HCT116 (cell line): Measurements from ENCODE around the gene SYNJ1. TPM values are rescaled to one million over a fixed set of nuclear protein-coding genes. Genes with fewer than 3 reads are reported as not detected.

Experiments
- ATAC-seq: fragments of 200-7000 bp; cut with Tn5 transposase; 2 replicates; pipeline ENCODE4 v1.9.1; 2020; ENCODE audit warnings: mild to moderate bottlenecking, moderate library complexity
- BruUV-seq: library from RNA; stranded (reverse); fragments of 400-500 nt; replicated peaks from 2 replicates; lab custom pipeline; 2021; lab: Mats Ljungman, UMichigan
- CTCF ChIA-PET: fragments of 300-600 bp; sonication (Branson Sonifier 250); formaldehyde crosslinking; loops from one replicate; lab custom pipeline; 2021; ENCODE audit warnings: antibody characterized with exemption; lab: Charles Lee
- POLR2A ChIA-PET: fragments of 300-600, 350-600 bp; sonication (Branson Sonifier 250); formaldehyde crosslinking; loops from one replicate; lab custom pipeline; 2021; ENCODE audit warnings: antibody characterized with exemption; lab: Charles Lee
- RAD21 ChIA-PET, 2 experiments: fragments of 300-600 bp; sonication (Branson Sonifier 250); formaldehyde crosslinking; loops; one replicate each; lab custom pipeline; 2023; ENCODE audit warnings: low total read pairs in 2 of 2; ENCODE audit not compliant: uncharacterized antibody in 2 of 2, unreplicated experiment in 2 of 2, low non-redundant PET in 1 of 2; lab: Charles Lee
- DNase-seq: peaks from one replicate; pipeline ENCODE4 v3.0.0-alpha.2; 2010; ENCODE audit warnings: low read depth, low spot score
- H2AFZ ChIP-seq: fragments of 200-600 bp; shearing (Covaris generic), sonication (generic); 2 replicates; pipeline ENCODE4 v1.6.1; 2017; ENCODE audit warnings: low read depth, mixed run types, mixed read lengths, antibody characterized with exemption, low read length; ENCODE audit not compliant: poor library complexity, severe bottlenecking
- H3K27ac ChIP-seq: 2 replicates; pipeline ENCODE4 v1.5.1; 2012; ENCODE audit warnings: low read depth, low read length
- H3K27me3 ChIP-seq: fragments of 200-600 bp; sonication (generic); 2 replicates; pipeline ENCODE4 v1.6.1; 2016; ENCODE audit warnings: mixed run types, low read length, mixed read lengths; ENCODE audit not compliant: insufficient read depth
- H3K36me3 ChIP-seq, 2 experiments: fragments of 200-500 bp in 1 of 2; fragments of 200-600 bp in 1 of 2; sonication (Bioruptor generic) in 1 of 2; sonication (generic) in 1 of 2; 2 replicates each; pipeline versions ENCODE4 v1.5.1 to v1.6.1; 2014 to 2016; ENCODE audit warnings: low read length in 2 of 2, inconsistent platforms in 1 of 2, mixed read lengths in 1 of 2, mixed run types in 1 of 2; ENCODE audit not compliant: insufficient read depth in 2 of 2, control insufficient read depth in 1 of 2
- H3K4me1 ChIP-seq, 2 experiments: fragments of 200-600 bp in 1 of 2; sonication (generic) in 1 of 2; 2 replicates each; pipeline versions ENCODE4 v1.5.1 to v1.6.1; 2012 to 2017; ENCODE audit warnings: low read length in 2 of 2, inconsistent platforms in 1 of 2, mild to moderate bottlenecking in 1 of 2, mixed read lengths in 1 of 2, mixed run types in 1 of 2, moderate library complexity in 1 of 2; ENCODE audit not compliant: insufficient read depth in 2 of 2, control insufficient read depth in 1 of 2
- H3K4me2 ChIP-seq: fragments of 200-600 bp; sonication (generic); 2 replicates; pipeline ENCODE4 v1.6.1; 2017; ENCODE audit warnings: mixed run types, low read length, mixed read lengths
- H3K4me3 ChIP-seq, 2 experiments: fragments of 200-600 bp in 1 of 2; sonication (generic) in 1 of 2; replicated peaks in 1 of 2; 2 replicates each; pipeline ENCODE4 v1.5.1; 2011 to 2016; ENCODE audit warnings: low read length in 2 of 2, control low read depth in 1 of 2, low read depth in 1 of 2, mild to moderate bottlenecking in 1 of 2, mixed read lengths in 1 of 2, mixed run types in 1 of 2
- H3K79me2 ChIP-seq: fragments of 200-600 bp; sonication (generic); 2 replicates; pipeline ENCODE4 v1.6.1; 2017; ENCODE audit warnings: mild to moderate bottlenecking, mixed run types, low read length, moderate library complexity, mixed read lengths; ENCODE audit not compliant: insufficient read depth
- H3K9ac ChIP-seq: fragments of 200-600 bp; sonication (generic); 2 replicates; pipeline ENCODE4 v1.6.1; 2016; ENCODE audit warnings: low read length, mixed read lengths
- H3K9me2 ChIP-seq: fragments of 200-600 bp; sonication (generic), shearing (Covaris generic); 2 replicates; pipeline ENCODE4 v1.6.1; 2017; ENCODE audit warnings: mixed run types, mild to moderate bottlenecking, moderate library complexity; ENCODE audit not compliant: insufficient read depth
- H3K9me3 ChIP-seq, 2 experiments: fragments of 200-500 bp in 1 of 2; fragments of 200-600 bp in 1 of 2; sonication (Bioruptor generic) in 1 of 2; sonication (generic) in 1 of 2; 2 replicates each; pipeline ENCODE4 v1.6.1; 2014 to 2017; ENCODE audit warnings: low read length in 2 of 2, mixed read lengths in 2 of 2, inconsistent platforms in 1 of 2, low read depth in 1 of 2, mild to moderate bottlenecking in 1 of 2, mixed run types in 1 of 2, moderate library complexity in 1 of 2; ENCODE audit not compliant: control insufficient read depth in 1 of 2, insufficient read depth in 1 of 2
- H4K20me1 ChIP-seq: fragments of 200-600 bp; sonication (generic), shearing (Covaris generic); 2 replicates; pipeline ENCODE4 v1.6.1; 2017; ENCODE audit warnings: mixed run types, mild to moderate bottlenecking, moderate library complexity; ENCODE audit not compliant: insufficient read depth
- CEBPB ChIP-seq: IDR thresholded peaks from 2 replicates; pipeline ENCODE4 v1.6.1; 2012; ENCODE audit warnings: low read depth
- ELF1 ChIP-seq: IDR thresholded peaks from 2 replicates; pipeline ENCODE4 v1.6.1; 2012; ENCODE audit warnings: low read depth, borderline replicate concordance
- EZH2 ChIP-seq: fragments of 200-600 bp; sonication (generic); IDR thresholded peaks from 2 replicates; pipeline ENCODE4 v1.6.1; 2017; ENCODE audit warnings: antibody characterized with exemption, mixed run types
- POLR2A ChIP-seq: IDR thresholded peaks from 2 replicates; pipeline ENCODE4 v1.7.0; 2011; ENCODE audit warnings: borderline replicate concordance; ENCODE audit not compliant: insufficient read depth, insufficient read length; ENCODE audit errors: extremely low read depth
- RAD21 ChIP-seq: IDR thresholded peaks from 2 replicates; pipeline ENCODE4 v1.6.1; 2012; ENCODE audit warnings: low read depth, mild to moderate bottlenecking
- SP1 ChIP-seq: IDR thresholded peaks from 2 replicates; pipeline ENCODE4 v1.6.1; 2012; ENCODE audit warnings: low read depth
- intact Hi-C: fragments of 100-400 bp; cut with micrococcal nuclease; formaldehyde crosslinking; loops from 2 replicates; pipeline ENCODE4 v1.10.0; 2022
- total RNA-seq: library from RNA; stranded (reverse); gene quantifications from one replicate; pipeline ENCODE4 v1.2.1, GENCODE V29; 2021; ENCODE audit not compliant: unreplicated experiment
- TF ChIP-seq, protein P1 (sequence below), 3 experiments: fragments of 200-600 bp in 1 of 3; sonication (generic) in 1 of 3; IDR thresholded peaks in 2 of 3; conservative IDR thresholded peaks in 1 of 3; 2 replicates each; pipeline ENCODE4 v1.5.1; 2012 to 2017; ENCODE audit warnings: low read depth in 2 of 3, low read length in 2 of 3, antibody characterized with exemption in 1 of 3, borderline replicate concordance in 1 of 3, control low read depth in 1 of 3, mild to moderate bottlenecking in 1 of 3, mixed read lengths in 1 of 3, mixed run types in 1 of 3, moderate library complexity in 1 of 3; ENCODE audit not compliant: insufficient read depth in 1 of 3
- TF ChIP-seq, protein P2 (sequence below): IDR thresholded peaks from 2 replicates; pipeline ENCODE4 v1.6.1; 2012
- TF ChIP-seq, protein P3 (sequence below): IDR thresholded peaks from 2 replicates; pipeline ENCODE4 v1.6.1; 2012; ENCODE audit warnings: low read depth
- TF ChIP-seq, protein P4 (sequence below): IDR thresholded peaks from 2 replicates; pipeline ENCODE4 v1.6.1; 2011; ENCODE audit warnings: mild to moderate bottlenecking, low read length, moderate library complexity; ENCODE audit not compliant: insufficient replicate concordance; ENCODE audit errors: extremely low read depth

Gene SYNJ1
- total RNA-seq, 1 experiment from 2014 or later: 7.2 TPM

DNA sequence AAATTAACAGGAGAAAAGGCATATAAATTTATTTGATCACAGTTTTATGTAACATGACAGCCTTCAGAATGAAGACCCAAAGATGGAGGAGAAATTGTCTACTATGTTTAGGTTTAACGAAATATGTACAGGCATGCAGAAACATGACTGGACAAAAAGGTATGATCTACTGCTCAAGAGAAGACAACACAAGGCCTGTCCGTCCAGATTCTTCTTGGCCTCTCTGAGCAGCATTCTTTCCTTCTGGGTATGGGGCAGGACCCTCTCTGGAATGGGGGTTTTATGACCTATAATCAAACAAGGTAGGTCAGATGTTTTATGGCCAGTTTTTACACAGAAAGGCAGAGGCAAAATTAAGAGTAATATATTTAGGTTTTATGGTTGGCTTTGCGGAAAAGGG is 13.5 kb upstream of the SYNJ1 start:
- TF ChIP-seq SP1 (no peak), POLR2A (no peak), CEBPB (no peak), ELF1 (no peak), EZH2 (no peak), RAD21 (no peak)
- TF ChIP-seq, protein P1, sequence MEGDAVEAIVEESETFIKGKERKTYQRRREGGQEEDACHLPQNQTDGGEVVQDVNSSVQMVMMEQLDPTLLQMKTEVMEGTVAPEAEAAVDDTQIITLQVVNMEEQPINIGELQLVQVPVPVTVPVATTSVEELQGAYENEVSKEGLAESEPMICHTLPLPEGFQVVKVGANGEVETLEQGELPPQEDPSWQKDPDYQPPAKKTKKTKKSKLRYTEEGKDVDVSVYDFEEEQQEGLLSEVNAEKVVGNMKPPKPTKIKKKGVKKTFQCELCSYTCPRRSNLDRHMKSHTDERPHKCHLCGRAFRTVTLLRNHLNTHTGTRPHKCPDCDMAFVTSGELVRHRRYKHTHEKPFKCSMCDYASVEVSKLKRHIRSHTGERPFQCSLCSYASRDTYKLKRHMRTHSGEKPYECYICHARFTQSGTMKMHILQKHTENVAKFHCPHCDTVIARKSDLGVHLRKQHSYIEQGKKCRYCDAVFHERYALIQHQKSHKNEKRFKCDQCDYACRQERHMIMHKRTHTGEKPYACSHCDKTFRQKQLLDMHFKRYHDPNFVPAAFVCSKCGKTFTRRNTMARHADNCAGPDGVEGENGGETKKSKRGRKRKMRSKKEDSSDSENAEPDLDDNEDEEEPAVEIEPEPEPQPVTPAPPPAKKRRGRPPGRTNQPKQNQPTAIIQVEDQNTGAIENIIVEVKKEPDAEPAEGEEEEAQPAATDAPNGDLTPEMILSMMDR (IDR thresholded peaks at IDR 0.05 in 2 of 3, conservative IDR thresholded peaks at IDR 0.05 in 1 of 3; ENCODE audit: borderline replicate concordance in 1 of 3, insufficient read depth in 1 of 3, low read depth in 2 of 3, low read length in 2 of 3): no peak
- TF ChIP-seq, protein P2, sequence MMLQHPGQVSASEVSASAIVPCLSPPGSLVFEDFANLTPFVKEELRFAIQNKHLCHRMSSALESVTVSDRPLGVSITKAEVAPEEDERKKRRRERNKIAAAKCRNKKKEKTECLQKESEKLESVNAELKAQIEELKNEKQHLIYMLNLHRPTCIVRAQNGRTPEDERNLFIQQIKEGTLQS: no peak
- TF ChIP-seq, protein P3, sequence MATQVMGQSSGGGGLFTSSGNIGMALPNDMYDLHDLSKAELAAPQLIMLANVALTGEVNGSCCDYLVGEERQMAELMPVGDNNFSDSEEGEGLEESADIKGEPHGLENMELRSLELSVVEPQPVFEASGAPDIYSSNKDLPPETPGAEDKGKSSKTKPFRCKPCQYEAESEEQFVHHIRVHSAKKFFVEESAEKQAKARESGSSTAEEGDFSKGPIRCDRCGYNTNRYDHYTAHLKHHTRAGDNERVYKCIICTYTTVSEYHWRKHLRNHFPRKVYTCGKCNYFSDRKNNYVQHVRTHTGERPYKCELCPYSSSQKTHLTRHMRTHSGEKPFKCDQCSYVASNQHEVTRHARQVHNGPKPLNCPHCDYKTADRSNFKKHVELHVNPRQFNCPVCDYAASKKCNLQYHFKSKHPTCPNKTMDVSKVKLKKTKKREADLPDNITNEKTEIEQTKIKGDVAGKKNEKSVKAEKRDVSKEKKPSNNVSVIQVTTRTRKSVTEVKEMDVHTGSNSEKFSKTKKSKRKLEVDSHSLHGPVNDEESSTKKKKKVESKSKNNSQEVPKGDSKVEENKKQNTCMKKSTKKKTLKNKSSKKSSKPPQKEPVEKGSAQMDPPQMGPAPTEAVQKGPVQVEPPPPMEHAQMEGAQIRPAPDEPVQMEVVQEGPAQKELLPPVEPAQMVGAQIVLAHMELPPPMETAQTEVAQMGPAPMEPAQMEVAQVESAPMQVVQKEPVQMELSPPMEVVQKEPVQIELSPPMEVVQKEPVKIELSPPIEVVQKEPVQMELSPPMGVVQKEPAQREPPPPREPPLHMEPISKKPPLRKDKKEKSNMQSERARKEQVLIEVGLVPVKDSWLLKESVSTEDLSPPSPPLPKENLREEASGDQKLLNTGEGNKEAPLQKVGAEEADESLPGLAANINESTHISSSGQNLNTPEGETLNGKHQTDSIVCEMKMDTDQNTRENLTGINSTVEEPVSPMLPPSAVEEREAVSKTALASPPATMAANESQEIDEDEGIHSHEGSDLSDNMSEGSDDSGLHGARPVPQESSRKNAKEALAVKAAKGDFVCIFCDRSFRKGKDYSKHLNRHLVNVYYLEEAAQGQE: no peak
- TF ChIP-seq, protein P4, sequence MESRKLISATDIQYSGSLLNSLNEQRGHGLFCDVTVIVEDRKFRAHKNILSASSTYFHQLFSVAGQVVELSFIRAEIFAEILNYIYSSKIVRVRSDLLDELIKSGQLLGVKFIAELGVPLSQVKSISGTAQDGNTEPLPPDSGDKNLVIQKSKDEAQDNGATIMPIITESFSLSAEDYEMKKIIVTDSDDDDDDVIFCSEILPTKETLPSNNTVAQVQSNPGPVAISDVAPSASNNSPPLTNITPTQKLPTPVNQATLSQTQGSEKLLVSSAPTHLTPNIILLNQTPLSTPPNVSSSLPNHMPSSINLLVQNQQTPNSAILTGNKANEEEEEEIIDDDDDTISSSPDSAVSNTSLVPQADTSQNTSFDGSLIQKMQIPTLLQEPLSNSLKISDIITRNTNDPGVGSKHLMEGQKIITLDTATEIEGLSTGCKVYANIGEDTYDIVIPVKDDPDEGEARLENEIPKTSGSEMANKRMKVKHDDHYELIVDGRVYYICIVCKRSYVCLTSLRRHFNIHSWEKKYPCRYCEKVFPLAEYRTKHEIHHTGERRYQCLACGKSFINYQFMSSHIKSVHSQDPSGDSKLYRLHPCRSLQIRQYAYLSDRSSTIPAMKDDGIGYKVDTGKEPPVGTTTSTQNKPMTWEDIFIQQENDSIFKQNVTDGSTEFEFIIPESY: no peak
- H3K36me3 ChIP-seq: peaks cover 53 to 81% of the 10 kb centered on the region in 2 experiments
- no TSS peak for BruUV-seq

More for the DNA sequence above, 13.5 kb upstream of the SYNJ1 start:
- H3K9me2 ChIP-seq: no peaks in the 10 kb centered on the region
- ChIA-PET RAD21 (no interaction called here), POLR2A (no interaction called here), CTCF (no interaction called here)
- no peak overlapping the region for H3K9ac ChIP-seq
- peaks cover 13% of the 10 kb centered on the region for H3K79me2 ChIP-seq
- H3K4me3 ChIP-seq: no peak overlapping the region
- intact Hi-C loops: no loop called here
- H4K20me1 ChIP-seq: 0 out of 2 replicates have a peak, but pooled peaks cover 3% of the 10 kb centered on the region
- H3K27me3 ChIP-seq: no peaks in the 10 kb centered on the region
- no peak overlapping the region for H2AFZ ChIP-seq
- H3K4me2 ChIP-seq: no peak overlapping the region
- no peak for DNase-seq
- ATAC-seq: no peak
- H3K27ac ChIP-seq: no peak overlapping the region
- H3K4me1 ChIP-seq: no peaks in the 10 kb centered on the region
- H3K9me3 ChIP-seq: no peaks in the 10 kb centered on the region
